WERI-Rb-1 (cell line): Measurements from ENCODE around the gene ECD.

Experiments used
- DNase-seq: peaks from one replicate; pipeline ENCODE4 v3.0.0-alpha.2; 2020
- H3K27ac ChIP-seq: fragments of 250-450 bp; sonication (Bioruptor Pico); 2 replicates; pipeline ENCODE4 v1.5.1; 2020; ENCODE audit warnings: mild to moderate bottlenecking, moderate library complexity
- H3K27me3 ChIP-seq: fragments of 250-450 bp; sonication (Bioruptor Pico); 2 replicates; pipeline ENCODE4 v1.5.1; 2021; ENCODE audit warnings: mild to moderate bottlenecking, low read depth, moderate library complexity; ENCODE audit not compliant: insufficient read depth, severe bottlenecking
- H3K36me3 ChIP-seq: fragments of 250-450 bp; sonication (Bioruptor Pico); 2 replicates; pipeline ENCODE4 v1.5.1; 2020; ENCODE audit warnings: mild to moderate bottlenecking, moderate library complexity
- H3K4me3 ChIP-seq: 2 replicates; pipeline ENCODE4 v1.5.1; 2011; ENCODE audit warnings: low read depth, mild to moderate bottlenecking, control low read depth, low read length
- H3K9me3 ChIP-seq: fragments of 250-450 bp; sonication (Bioruptor Pico); 2 replicates; pipeline ENCODE4 v1.5.1; 2021; ENCODE audit warnings: mild to moderate bottlenecking, moderate library complexity; ENCODE audit not compliant: severe bottlenecking
- CTCF ChIP-seq: IDR thresholded peaks from 2 replicates; pipeline ENCODE4 v1.5.1; 2011; ENCODE audit warnings: low read depth, mild to moderate bottlenecking, control low read depth, inconsistent platforms, low read length

The ECD gene

GRCh38 chr10:73086816-73087215 lies 81.0 kb downstream of the ECD start:
- Histone ChIP-seq H3K4me3 (no peak overlapping the region), H3K27ac (no peak overlapping the region), H3K36me3 (no peaks in the 10 kb centered on the region), H3K9me3 (no peaks in the 10 kb centered on the region), H3K27me3 (no peaks in the 10 kb centered on the region)
- no peak for TF ChIP-seq CTCF
- no peak for DNase-seq

- Histone ChIP-seq H3K27me3 (no peaks in the 10 kb centered on the region), H3K4me3 (no peak overlapping the region), H3K27ac (no peak overlapping the region), H3K9me3 (no peaks in the 10 kb centered on the region), H3K36me3 (no peaks in the 10 kb centered on the region)
- no peak for TF ChIP-seq CTCF
- no peak for DNase-seq
These were observed 83.6 kb downstream of the ECD start for GRCh38 chr10:73084209-73084608.
